ENCODE results near the gene ZNRF4. TPM values are rescaled to one million over a fixed set of nuclear protein-coding genes. Genes with fewer than 3 reads are reported as not detected.

ZNRF4 gene
- total RNA-seq, 4 donors from 2014 or later: not detected

- no peak for TF ChIP-seq CTCF (IDR thresholded peaks at IDR 0.05)
- no peak for TF ChIP-seq POLR2A (IDR thresholded peaks at IDR 0.05)
- Histone ChIP-seq H3K27me3 (peaks cover 0 to 7% of the 10 kb centered on the region in 2 donors), H3K27ac (no peak overlapping the region), H3K9me3 (no peaks in the 10 kb centered on the region), H3K4me3 (no peak overlapping the region), H3K4me1 (no peaks in the 10 kb centered on the region), H3K36me3 (no peaks in the 10 kb centered on the region)
- intact Hi-C loops (cut with DNase I; ENCODE audit: low total_unique reads): no loop called here
- no peak for DNase-seq
These were observed 18.4 kb downstream of the ZNRF4 start for GRCh38 chr19:5473646-5474045.

DNA sequence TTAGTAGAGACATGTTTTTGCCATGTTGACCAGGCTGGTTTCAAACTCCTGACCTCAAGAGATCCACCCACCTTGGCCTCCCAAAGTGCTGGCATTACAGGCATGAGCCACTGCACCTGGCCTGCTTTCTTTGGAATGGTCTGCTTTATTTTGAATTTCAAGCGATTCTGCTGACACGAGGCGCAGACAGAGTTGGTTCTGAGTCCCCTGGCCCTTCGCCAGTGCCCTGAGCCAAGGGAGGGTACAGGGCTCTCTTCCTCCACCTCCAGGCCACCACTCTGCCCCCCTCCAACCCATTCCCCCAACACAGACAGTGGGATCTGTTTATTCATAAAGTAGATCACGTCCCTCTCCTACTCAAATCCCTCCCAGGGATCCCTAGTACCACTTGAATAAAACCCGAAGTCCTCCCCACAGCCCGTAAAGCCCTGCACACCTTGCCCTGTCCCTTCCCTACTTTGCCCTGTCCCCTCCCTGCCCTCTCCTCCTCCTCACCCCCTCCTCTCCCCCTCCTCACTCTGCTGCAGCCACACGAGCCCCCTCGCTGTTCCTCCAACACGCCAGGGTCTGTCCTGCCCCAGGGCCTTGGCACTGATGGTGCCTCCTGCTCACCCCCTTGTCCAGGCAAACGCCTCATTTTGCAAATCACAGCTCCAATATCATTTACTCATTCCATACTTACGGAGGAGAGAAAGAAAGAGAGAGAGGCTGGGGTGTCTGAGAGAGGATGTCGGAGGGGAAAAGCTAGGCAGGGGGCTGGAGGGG lies 22.4 kb downstream of the ZNRF4 start:
- no peak overlapping the region for H3K27ac ChIP-seq
- H3K4me1 ChIP-seq: no peaks in the 10 kb centered on the region
- intact Hi-C loops (cut with DNase I; ENCODE audit: low total_unique reads): no loop called here
- TF ChIP-seq CTCF (IDR thresholded peaks at IDR 0.05) (no peak), POLR2A (IDR thresholded peaks at IDR 0.05) (no peak)
- no peak for DNase-seq
- no peak overlapping the region for H3K4me3 ChIP-seq
- peaks cover 0 to 7% of the 10 kb centered on the region in 2 donors for H3K9me3 ChIP-seq
- peaks cover 0 to 26% of the 10 kb centered on the region in 2 donors for H3K27me3 ChIP-seq
- H3K36me3 ChIP-seq: no peaks in the 10 kb centered on the region

DNA sequence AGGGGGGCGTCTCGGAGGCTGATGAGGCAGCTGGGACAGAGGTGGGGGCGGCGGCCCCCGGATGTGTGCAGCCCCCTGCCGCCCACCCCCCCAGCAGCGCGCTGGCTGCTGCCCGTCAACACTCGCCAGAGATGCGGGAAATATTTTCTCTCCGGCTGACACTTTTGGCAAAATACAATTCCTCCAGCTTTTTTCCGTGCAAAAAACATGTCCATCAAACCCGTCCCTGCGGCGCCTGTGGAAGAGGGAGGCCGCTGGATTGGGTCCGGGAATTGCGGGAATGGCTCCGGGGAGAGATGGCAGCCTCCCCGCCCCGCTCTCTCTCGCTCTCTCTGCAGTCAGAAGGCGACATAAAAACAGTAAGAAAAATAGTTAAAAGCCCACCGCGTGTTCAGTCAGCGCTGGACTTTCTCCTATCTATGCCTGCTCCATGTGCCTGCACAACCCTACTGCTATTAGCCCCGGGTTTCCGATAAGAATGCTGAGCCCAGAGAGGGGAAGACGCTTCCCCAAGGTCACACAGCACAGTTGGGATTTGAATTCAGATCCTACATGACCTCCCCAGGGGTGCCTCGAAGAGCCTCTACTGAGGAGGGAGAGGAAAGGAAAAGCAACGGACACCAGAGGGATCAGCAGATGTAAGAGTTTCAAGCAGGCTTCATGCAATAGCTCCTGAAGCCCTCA lies 23.2 kb downstream of the ZNRF4 start:
- no peaks in the 10 kb centered on the region for H3K36me3 ChIP-seq
- intact Hi-C loops (cut with DNase I; ENCODE audit: low total_unique reads): no loop called here
- H3K4me3 ChIP-seq: no peak overlapping the region
- H3K27me3 ChIP-seq: peaks cover 0 to 26% of the 10 kb centered on the region in 2 donors
- H3K27ac ChIP-seq: no peak overlapping the region
- DNase-seq: no peak
- H3K9me3 ChIP-seq: peaks cover 0 to 7% of the 10 kb centered on the region in 2 donors
- TF ChIP-seq POLR2A (IDR thresholded peaks at IDR 0.05) (no peak), CTCF (IDR thresholded peaks at IDR 0.05) (no peak)
- no peaks in the 10 kb centered on the region for H3K4me1 ChIP-seq

- peaks cover 0 to 26% of the 10 kb centered on the region in 2 donors for H3K27me3 ChIP-seq
These were observed 23.8 kb downstream of the ZNRF4 start for GRCh38 chr19:5478925-5479588.

More at GRCh38 chr19:5478925-5479588, 23.8 kb downstream of the ZNRF4 start:
- no peak for DNase-seq
- Histone ChIP-seq H3K9me3 (peaks cover 0 to 7% of the 10 kb centered on the region in 2 donors), H3K27ac (no peak overlapping the region), H3K36me3 (no peaks in the 10 kb centered on the region), H3K4me1 (no peaks in the 10 kb centered on the region), H3K4me3 (no peak overlapping the region)
- TF ChIP-seq CTCF (IDR thresholded peaks at IDR 0.05) (no peak), POLR2A (IDR thresholded peaks at IDR 0.05) (no peak)
- intact Hi-C loops (cut with DNase I; ENCODE audit: low total_unique reads): no loop called here

Measured in uterus (tissue), 4 donors.